ENCODE data around the gene SERGEF. TPM values are rescaled to one million over a fixed set of nuclear protein-coding genes. Genes with fewer than 3 reads are reported as not detected.

Gene SERGEF
- total and polyA plus RNA-seq, 2 donors from 2014 or later: 33.2 to 63.0 TPM

- Histone ChIP-seq H3K36me3 (ENCODE audit: control insufficient read depth in 2 of 3, insufficient read depth in 3 of 3, low read length in 3 of 3) (no peaks in the 10 kb centered on the region), H3K4me3 (ENCODE audit: low read length in 3 of 3) (no peak overlapping the region), H3K4me1 (ENCODE audit: control insufficient read depth in 2 of 3, insufficient read depth in 2 of 3, low read depth in 1 of 3, low read length in 3 of 3) (no peaks in the 10 kb centered on the region), H3K9ac (ENCODE audit: low read length in 3 of 3) (no peak overlapping the region), H3K27ac (ENCODE audit: low read depth in 2 of 2, low read length in 2 of 2) (no peak overlapping the region), H3K9me3 (ENCODE audit: control insufficient read depth in 2 of 3, insufficient read depth in 1 of 3, low read length in 3 of 3) (no peaks in the 10 kb centered on the region), H3K27me3 (ENCODE audit: control insufficient read depth, insufficient read depth, low read length) (no peaks in the 10 kb centered on the region)
- DNase-seq: peak in 1 of 5 donors; percentile 57
- TF ChIP-seq CTCF (IDR thresholded peaks at IDR 0.05; ENCODE audit: borderline replicate concordance, extremely low read depth, insufficient read depth): no peak
- no peak for FAIRE-seq
- intact Hi-C loops (cut with DNase I): no loop called here
These were observed 249.6 kb downstream of the SERGEF start for GRCh38 chr11:17763244-17763643.

- intact Hi-C loops (cut with DNase I): no loop called here
- no peak for FAIRE-seq
These were observed 250.4 kb downstream of the SERGEF start for GRCh38 chr11:17762309-17762974.

GRCh38 chr11:17760102-17761029, 252.5 kb downstream of the SERGEF start:
- DNase-seq: peak in 3 of 5 donors; percentile 29 to 39 (median 34)

More at GRCh38 chr11:17762309-17762974, 250.4 kb downstream of the SERGEF start:
- Histone ChIP-seq H3K27ac (ENCODE audit: low read depth in 2 of 2, low read length in 2 of 2) (no peak overlapping the region), H3K36me3 (ENCODE audit: control insufficient read depth in 2 of 3, insufficient read depth in 3 of 3, low read length in 3 of 3) (no peaks in the 10 kb centered on the region), H3K9me3 (ENCODE audit: control insufficient read depth in 2 of 3, insufficient read depth in 1 of 3, low read length in 3 of 3) (no peaks in the 10 kb centered on the region), H3K4me1 (ENCODE audit: control insufficient read depth in 2 of 3, insufficient read depth in 2 of 3, low read depth in 1 of 3, low read length in 3 of 3) (no peaks in the 10 kb centered on the region), H3K9ac (ENCODE audit: low read length in 3 of 3) (no peak overlapping the region), H3K27me3 (ENCODE audit: control insufficient read depth, insufficient read depth, low read length) (no peaks in the 10 kb centered on the region), H3K4me3 (ENCODE audit: low read length in 3 of 3) (no peak overlapping the region)
- TF ChIP-seq CTCF (IDR thresholded peaks at IDR 0.05; ENCODE audit: borderline replicate concordance, extremely low read depth, insufficient read depth): no peak
- no peak for DNase-seq

More at GRCh38 chr11:17760102-17761029, 252.5 kb downstream of the SERGEF start:
- no peak overlapping the region for H3K4me3 ChIP-seq (ENCODE audit: low read length in 3 of 3)
- no peaks in the 10 kb centered on the region for H3K27me3 ChIP-seq (ENCODE audit: control insufficient read depth, insufficient read depth, low read length)
- intact Hi-C loops (cut with DNase I): no loop called here
- FAIRE-seq: no peak
- H3K9ac ChIP-seq (ENCODE audit: low read length in 3 of 3): no peak overlapping the region
- no peak overlapping the region for H3K27ac ChIP-seq (ENCODE audit: low read depth in 2 of 2, low read length in 2 of 2)
- TF ChIP-seq CTCF (IDR thresholded peaks at IDR 0.05; ENCODE audit: borderline replicate concordance, extremely low read depth, insufficient read depth): peak; percentile 59
- no peaks in the 10 kb centered on the region for H3K9me3 ChIP-seq (ENCODE audit: control insufficient read depth in 2 of 3, insufficient read depth in 1 of 3, low read length in 3 of 3)
- no peaks in the 10 kb centered on the region for H3K4me1 ChIP-seq (ENCODE audit: control insufficient read depth in 2 of 3, insufficient read depth in 2 of 3, low read depth in 1 of 3, low read length in 3 of 3)
- H3K36me3 ChIP-seq (ENCODE audit: control insufficient read depth in 2 of 3, insufficient read depth in 3 of 3, low read length in 3 of 3): no peaks in the 10 kb centered on the region

All from kidney (tissue), 14 donors.